HG02623 (cell line): ENCODE data around the gene LIN54.
"Not testable (repeated sequence)": the region's sequence is repeated elsewhere in the genome, so short reads cannot be mapped to it uniquely, and the experiment has no call there.

ENCODE experiments used
- ATAC-seq: cut with Tn5 transposase; IDR thresholded peaks from one replicate; pipeline ENCODE4 v1.9.1; 2021; ENCODE audit warnings: moderate library complexity; ENCODE audit not compliant: unreplicated experiment

Gene LIN54

DNA sequence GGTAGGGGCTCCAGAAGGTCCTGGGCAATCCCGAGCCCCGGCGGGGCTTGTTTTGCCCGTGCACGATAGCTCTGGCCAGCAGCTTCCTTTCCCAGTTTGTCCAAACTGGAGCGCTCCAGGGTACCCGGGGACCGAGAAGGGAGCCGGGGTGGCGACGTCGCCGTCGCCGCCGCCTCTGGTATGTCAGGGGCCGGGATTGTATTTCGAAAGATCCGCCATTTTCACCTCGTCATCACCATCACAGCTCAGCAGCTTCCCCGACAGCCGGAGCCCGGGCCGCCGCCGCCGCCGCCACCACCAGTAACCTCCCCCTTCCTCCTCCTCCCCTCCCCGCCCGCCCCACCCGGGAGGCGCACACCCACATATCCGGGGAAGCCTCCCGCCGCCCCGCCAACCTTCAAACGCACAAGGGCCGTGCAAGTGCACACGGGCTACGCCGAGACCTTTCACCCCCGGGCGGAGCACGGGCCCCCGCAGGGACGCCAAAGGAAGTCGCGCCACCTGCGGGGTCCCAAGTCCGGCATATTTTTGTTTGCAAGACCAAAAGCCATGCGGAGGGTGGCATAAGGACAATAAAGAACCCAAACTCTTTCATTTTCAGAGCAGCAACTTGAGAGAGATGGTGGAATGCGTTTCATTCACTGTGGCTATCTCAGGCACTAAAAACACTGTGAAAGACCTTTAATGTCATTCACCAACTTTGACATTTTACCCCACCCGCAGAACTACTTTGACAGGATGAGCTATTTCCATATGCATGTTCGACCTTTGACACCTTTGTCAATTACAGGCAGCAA lies at the start of gene LIN54:
TSS of gene LIN54 (minus strand) at position 302 of the 797 bp plus-strand sequence. CDS start 25,979 bp downstream, outside the sequence.
- ATAC-seq, result peak; percentile 43

DNA sequence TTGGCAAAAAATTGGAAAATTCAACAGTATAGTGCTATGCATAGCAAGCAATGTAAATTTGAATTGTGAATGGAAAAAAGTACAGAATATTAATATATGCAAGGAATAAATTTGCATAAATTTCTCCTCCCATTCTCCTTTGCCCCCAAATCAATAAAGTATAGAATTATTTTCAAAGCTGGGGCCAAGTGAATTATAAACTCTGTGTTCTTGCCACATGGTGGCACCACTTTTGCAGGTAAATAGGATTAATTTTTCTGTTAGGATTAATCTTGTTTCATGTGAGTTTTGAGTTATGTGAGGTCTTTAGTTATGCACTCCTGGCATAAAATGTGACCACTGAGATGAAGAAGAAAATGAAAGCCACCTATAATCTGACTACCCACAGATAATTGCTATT lies 44.3 kb upstream of the LIN54 start:
- ATAC-seq, result no peak

DNA sequence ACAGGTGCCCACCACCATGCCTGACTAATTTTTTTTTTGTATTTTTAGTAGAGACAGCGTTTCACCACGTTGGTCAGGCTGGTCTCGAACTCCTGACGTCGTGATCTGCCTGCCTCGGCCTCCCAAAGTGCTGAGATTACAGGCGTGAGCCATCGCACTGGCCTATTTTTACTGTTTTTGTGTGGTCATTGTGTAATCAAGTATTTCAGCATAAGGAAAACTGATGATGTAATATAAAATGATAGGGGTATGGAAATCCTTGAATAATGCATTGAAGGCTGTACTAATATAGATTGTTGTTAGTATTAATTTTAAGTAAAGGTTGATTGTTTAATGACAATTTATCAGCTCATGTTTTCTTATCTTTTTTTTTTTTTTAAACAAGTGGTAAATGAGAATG lies 38.2 kb upstream of the LIN54 start:
- not testable (repeated sequence) for ATAC-seq

DNA sequence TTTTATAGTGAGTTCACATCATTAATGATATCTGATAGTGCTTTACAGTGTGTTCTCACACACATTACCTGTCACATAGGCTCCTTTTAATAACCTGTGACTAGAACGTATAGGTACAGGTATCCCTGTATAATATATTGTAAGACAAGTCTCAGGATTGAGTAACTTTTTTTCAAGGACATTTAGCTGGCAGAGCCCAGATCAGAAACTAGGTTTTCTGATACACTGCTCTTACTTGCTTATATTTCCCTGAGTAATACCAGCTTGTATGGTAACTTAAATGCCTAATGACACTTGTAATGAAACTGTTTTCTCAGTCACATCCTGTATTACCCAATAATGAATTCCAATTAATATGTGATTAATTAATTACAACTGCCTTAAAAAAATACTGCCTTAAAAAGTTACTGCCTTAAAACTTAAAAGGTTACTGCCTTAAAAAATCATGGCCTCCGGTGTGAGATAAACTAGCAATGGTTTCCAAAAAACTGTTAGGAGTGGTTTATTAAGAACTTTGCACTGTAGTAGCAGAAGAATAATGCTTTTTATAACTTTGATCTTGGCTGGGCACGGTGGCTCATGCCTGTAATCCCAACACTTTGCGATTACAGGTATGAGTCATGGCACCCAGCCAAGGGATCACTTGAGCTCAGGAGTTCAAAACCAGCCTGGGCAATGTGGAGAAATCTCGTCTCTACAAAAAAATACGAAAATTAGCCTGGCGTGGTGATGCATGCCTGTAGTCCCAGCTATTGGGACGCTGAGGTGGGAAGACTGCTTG lies 36.3 kb upstream of the LIN54 start:
- ATAC-seq, result no peak

DNA sequence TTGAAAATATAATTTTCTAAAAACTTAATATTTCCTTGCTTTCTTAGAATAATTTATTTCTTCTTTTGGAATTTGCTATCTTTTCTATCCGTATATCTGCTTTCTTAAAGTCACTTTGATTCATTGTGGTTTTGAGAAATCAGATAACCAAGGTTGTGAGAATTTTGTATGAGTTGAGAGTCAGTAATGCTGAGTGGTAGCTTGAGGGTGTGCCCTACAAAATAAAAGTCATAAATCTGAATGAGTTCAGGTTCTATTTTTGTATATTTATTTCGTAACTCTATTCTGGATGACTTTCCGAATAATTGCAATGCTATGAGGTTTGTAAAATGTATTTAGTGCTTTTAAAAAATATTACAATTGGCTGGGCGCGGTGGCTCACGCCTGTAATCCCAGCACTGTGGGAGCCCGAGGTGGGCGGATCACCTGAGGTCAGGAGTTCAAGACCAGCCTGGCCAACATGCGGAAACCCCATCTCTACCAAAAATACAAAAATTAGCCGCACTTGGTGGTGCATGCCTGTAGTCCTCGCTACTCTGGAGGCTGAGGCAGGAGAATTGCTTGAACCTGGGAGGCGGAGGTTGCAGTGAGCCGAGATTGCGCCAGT lies 33.3 kb upstream of the LIN54 start:
- no peak for ATAC-seq

DNA sequence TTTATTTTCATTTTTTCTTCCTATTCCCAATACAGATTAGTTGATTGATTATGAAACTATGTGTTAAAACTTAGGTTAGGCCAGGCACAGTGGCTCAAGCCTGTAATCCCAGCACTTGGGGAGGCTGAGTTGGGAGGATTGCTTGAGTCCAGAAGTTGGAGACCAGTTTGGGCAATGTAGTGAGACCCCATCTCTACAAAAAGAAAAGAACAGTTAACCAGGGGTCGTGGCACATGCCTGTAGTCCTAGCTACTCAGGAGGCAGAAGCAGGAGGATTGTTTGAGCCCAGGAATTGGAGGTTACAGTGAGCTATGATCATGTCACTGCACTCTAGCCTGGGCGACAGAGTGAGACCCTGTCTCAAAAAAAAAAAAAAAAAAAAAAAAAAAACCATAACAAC lies 32.5 kb upstream of the LIN54 start:
- not testable (repeated sequence) for ATAC-seq

DNA sequence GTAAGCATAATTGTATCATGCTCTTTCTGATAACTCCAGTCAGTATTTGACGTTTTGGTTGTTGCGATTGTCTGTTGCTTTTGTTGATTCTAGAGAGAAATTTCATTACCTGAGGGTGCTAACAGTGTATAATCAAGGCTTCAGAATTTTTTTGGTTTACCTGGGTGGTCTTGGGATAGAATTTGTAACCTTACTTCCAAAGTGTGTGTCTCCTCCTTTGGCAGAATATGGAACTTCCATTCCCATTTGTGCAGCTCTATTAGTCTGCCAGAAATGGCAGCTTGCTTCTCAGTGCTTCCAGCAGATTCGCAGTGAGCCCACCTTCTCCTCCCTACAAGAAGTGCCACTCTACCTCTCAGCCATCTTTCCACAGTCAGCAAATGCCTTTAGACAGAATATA lies 29.6 kb upstream of the LIN54 start:
- ATAC-seq, result no peak

DNA sequence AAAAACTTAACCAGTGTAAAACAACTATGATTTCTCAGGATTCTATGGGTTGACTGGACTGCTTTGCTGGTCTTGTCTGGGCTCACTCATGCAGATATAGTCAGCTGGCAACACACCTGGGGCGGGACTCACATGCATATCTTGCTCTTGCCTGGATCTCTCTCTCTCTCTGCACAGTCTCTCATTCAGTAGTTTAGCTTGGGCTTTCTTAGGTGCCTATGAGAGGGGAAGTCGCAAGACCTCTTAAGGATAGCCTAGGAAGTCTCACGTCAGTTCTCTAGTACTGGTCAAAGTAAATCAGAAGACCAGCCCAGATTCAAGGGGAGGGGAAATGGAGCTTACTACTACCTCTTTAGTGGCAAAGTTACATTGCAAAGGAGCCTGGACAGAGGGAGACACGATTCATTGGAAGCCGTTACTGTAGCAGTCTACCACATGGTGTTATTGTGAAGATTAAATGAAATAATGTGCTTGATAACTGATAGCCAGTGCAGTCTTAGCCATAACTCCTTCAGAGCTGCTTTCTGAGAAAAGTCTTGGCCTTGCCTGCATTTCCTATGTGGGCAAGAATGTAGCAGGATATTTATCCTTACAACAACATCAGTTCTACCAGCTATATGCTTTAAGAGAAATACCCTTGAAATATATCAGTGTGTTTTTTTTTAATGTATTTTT lies 26.5 kb upstream of the LIN54 start:
- no peak for ATAC-seq

DNA sequence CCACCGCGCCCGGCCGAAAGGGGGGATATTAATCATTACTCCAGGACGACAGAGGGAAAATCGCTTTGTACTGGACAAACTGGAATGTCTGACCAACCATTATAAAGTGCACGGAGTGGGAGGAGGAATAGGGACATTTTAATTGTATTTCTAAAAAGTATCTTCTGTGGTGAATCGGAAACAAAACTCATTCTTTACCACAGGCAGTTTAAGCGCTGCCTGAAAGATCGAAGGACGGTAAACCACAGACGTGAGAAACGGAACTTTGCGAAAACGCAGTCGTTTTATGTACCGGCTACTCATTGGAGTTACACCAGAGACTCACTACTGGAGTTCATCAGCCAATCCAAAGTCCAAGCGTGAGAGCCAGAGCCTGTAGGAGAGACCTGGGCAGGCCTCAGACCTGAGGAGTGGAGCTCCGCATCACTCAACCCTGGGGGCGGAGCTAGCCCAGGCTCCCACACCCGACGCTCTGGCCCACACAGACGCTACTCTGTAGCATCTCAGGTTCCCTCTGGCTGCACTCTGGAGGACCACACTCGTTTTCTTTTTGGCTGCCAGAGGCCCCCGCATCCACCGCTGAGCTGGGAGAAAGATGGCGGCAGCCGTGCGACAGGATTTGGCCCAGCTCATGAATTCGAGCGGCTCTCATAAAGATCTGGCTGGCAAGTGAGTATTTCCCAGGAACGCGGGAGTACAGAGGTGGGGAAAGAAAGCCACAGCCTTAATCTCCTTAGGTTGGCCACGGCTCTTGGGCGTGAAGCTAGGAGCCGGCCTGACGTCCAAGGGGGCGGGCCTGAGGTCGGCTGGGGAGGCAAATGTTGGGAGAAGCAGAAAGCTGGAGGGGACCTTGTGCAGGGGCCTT lies 24.2 kb upstream of the LIN54 start, which contains the start of gene COPS4:
TSS of gene COPS4 (plus strand) at position 554 of the 865 bp plus-strand sequence. CDS start at position 596, 42 bp downstream.
- peak; percentile 97 for ATAC-seq

DNA sequence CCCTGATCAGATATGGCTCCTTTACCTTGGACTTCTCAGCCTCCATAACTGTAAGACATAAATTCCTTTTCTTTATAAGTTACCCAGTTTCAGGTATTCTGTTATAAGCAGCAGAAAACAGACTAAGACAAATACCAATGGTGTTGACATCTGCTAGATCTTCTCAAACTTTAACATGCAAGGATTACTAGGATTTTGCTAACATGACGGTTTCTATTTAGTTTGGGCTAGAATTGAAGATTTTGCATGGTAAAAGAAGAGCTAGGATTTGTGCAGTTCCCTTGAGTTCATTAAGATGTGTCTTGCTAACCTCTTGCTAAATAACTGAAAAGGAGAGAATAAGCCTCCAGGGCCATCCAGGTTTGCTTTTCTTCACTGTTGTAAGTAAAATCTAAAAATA lies 19.1 kb upstream of the LIN54 start:
- ATAC-seq, result no peak

DNA sequence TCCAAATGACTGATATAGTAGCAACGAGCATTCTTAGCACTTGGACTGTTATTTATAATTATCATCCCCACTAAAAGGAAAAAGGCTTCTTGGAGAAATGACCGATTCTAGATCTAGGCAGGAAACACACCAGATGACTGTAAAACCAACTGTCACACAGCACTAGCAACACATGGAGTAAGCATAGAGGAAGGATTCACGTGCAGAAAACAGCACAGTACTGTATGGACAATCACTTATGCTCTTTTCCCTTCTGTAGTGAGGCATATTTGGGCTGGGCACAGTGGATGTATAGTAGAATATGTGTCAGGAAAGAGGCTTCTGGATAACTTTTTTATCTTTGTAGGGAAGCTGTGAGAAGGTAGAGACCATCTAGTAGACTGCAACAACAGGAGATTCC lies 18.4 kb upstream of the LIN54 start:
- no peak for ATAC-seq

DNA sequence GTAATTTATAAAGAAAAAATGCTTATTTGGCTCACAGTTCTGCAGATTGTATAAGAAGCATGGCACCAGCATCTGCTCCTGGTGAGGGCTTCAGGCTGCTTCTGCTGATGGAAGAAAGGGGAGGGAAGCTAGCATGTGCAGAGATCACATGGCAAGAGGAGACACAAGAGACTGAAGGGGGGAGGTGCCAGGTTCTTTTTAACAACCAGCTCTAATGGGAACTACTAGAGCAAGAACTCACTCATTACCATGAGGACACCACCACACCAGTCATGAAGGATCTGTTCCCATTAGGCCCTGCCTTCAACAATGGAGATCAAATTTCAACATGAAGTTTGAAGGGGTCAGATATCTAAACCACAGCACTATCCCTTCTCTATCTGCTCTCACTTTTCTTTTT lies 14.9 kb upstream of the LIN54 start:
- no peak for ATAC-seq

DNA sequence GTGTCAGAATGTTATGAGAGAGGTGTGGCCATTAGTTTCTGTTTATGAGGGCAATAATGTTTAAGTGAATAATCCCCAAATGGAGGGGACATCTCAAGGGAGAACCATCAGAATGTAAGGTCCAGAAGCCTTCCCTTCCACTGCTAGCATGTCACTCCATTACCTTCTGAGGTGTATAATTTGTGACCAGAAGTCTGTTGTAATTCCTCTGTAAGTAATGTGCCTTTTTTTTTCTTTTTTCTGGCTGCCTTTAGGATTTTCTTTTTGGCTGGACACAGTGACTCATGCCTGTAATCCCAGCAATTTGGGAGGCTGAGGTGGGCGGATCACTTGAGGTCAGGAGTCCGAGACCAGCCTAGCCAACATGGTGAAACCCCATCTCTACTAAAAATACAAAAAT lies 13.6 kb upstream of the LIN54 start:
- no peak for ATAC-seq

DNA sequence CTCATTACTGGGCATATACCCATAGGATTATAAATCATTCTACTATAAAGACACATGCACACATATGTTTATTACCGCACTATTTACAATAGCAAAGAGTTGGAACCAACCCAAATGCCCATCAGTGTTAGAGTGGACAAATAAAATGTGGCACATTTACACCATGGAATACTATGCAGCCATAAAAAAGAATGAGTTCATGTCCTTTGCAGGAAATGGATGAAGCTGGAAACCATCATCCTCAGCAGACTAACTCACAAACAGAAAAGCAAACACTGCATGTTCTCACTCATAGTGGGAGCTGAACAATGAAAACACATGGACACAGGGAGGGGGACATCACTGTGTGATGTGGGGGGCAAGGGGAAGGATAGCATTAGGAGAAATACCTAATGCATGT lies 13.0 kb upstream of the LIN54 start:
- ATAC-seq, result not testable (repeated sequence)

DNA sequence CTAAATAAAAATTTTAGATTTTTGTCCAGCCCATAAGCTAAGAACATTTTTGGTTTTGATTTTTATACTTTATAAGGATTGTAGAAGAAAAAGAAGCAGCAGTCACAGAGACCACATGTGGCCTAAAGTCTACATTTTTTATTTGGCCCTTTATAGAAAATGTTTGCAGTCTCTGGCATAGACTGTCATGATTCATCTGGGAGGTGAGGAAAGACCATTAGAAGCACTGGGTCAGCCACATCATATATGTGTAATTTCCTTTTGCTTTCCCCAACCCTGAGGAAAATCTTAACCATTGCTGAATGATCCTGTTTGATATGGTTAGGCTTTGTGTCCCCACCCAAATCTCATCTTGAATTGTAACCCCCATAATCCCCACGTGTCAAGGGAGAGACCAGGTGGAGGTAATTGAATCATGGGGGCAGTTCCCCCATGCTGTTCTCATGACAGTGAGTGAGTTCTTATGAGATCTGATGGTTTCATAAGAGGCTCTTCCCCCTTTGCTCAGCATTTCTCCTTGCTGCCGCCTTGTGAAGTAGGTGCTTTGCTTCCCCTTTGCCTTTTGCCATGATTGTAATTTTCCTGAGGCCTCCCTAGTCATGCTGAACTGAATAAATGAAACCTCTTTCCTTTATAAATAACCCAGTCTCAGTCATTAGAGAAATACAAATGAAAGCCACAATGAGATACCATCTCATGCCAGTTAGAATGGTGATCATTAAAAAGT lies 12.3 kb upstream of the LIN54 start:
- no peak for ATAC-seq

DNA sequence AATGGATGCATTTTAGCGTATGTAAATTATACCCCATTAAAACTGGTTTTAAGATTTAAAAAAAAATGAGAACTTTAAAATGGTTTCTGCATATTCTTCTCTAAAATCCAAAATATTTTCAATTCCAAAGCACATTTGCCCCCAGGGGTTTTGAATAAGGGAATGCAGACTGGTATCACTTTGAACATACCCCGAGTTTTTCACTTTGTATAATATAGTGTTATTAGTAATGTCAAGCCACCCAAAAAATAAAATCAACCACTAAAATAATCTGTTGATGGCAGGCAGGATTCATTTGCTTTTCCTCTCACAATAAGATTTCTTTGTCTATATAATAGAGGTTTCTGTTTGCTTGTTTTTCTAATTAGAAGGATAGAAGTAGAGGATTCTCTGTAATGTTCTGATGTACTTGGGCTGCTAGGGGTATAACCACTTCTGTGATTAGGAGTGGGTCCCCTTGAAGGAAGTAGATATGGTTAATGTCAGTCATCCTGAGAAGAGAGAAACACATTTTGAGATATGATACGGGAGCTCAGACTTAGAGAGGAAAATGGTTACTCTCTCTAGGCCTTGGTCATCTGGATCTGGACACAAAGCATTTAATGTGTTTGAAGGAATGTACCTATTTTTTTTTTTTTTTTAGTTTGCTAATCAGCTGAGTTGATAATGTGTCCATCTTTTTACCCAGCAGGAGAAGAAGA lies 9.3 kb upstream of the LIN54 start:
- ATAC-seq, result no peak

DNA sequence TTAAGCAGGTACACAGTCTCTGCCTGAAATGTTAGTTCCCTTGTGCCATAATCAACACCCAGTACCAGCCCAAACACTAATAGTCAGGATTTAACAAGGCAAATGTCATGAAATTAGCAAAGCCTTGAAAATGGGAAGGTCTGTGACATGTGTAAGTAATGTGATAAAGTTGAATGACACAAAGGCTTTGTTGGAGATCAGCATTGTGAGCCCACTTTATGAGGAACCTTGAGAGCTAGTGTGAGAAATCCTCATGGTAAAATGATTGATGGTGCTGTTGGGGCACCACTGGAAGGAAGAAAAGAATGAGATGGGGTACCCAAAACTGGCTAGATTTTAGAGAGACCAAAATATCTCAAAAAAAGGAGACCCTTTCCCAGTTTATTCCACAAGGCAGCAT lies 3.3 kb upstream of the LIN54 start:
- ATAC-seq, result no peak

DNA sequence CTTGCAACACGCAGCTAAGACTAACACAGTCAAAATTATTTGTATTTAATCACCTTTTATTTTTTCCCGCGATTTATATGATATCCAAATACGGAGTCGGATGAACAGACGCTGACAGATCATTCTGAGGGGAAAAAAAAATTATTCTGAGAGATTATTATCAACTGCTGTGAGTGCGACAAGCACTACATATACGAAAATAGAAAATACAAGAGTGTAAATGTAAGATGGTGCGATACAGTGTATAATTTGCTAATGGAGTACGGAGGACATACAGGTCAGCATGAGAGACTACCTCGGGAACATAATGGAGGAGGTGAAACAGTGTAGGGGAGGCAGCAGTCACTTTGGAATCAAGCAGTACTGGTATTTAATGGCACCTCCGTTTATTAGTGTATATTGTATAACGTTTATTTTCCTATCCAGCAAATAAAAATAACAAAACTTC lies 2.8 kb upstream of the LIN54 start:
- ATAC-seq, result no peak
